K562 (cell line): ENCODE measurements around the gene CHAF1A. TPM values are rescaled to one million over a fixed set of nuclear protein-coding genes. Genes with fewer than 3 reads are reported as not detected.

Experiments
- BRD9 ChIP-seq: fragments of 450-650 bp; IDR thresholded peaks from 2 replicates; pipeline ENCODE4 v1.6.1; 2018; ENCODE audit warnings: low read depth; ENCODE audit not compliant: partially characterized antibody
- CXXC5 ChIP-seq: fragments of 250-450 bp; sonication (Bioruptor Pico); IDR thresholded peaks from 2 replicates; pipeline ENCODE4 v1.8.0; 2022; ENCODE audit warnings: inconsistent platforms, mild to moderate bottlenecking, moderate library complexity
- HMG20B ChIP-seq: fragments of 250-450 bp; sonication (Bioruptor Pico); IDR thresholded peaks from 2 replicates; pipeline ENCODE4 v1.5.0; 2021; ENCODE audit warnings: mild to moderate bottlenecking
- NR1H2 ChIP-seq: sonication (generic); formaldehyde crosslinking; IDR thresholded peaks from 2 replicates; pipeline ENCODE4 v1.4.0; 2020; ENCODE audit warnings: mild to moderate bottlenecking, missing genetic modification reagents
- RBM17 ChIP-seq: fragments of 200-400 bp; formaldehyde crosslinking; IDR thresholded peaks from 2 replicates; pipeline ENCODE4 v1.6.1; 2017; ENCODE audit warnings: low read depth, mild to moderate bottlenecking, low read length, borderline replicate concordance
- SRSF3 ChIP-seq: fragments of 200-400 bp; formaldehyde crosslinking; IDR thresholded peaks from 2 replicates; pipeline ENCODE4 v1.6.1; 2016; ENCODE audit warnings: mild to moderate bottlenecking, low read length, moderate library complexity; ENCODE audit not compliant: insufficient read depth
- STAG1 ChIP-seq: sonication (generic); formaldehyde crosslinking; IDR thresholded peaks from 2 replicates; pipeline ENCODE4 v1.5.0; 2020; ENCODE audit warnings: missing genetic modification reagents, borderline replicate concordance
- ZBTB40 ChIP-seq, 2 experiments: fragments of 450-650 bp in 1 of 2; sonication (generic) in 1 of 2; formaldehyde crosslinking in 1 of 2; IDR thresholded peaks; 2 replicates each; pipeline versions ENCODE4 v1.7.1 to v1.9.0; 2016 to 2022; ENCODE audit warnings: inconsistent platforms in 1 of 2, mild to moderate bottlenecking in 1 of 2, missing genetic modification reagents in 1 of 2
- ZNF165 ChIP-seq: fragments of 250-450 bp; sonication (Bioruptor Pico); IDR thresholded peaks from 2 replicates; pipeline ENCODE4 v1.4.0; 2020; ENCODE audit warnings: borderline replicate concordance
- ZNF23 ChIP-seq: fragments of 250-450 bp; sonication (Bioruptor Pico); IDR thresholded peaks from 2 replicates; pipeline ENCODE4 v1.4.0; 2020; ENCODE audit warnings: mild to moderate bottlenecking
- ZNF511 ChIP-seq: sonication (generic); formaldehyde crosslinking; IDR thresholded peaks from 2 replicates; pipeline ENCODE4 v1.8.0; 2022; ENCODE audit warnings: mild to moderate bottlenecking, missing genetic modification reagents
- ZNF766 ChIP-seq: fragments of 200-800 bp; sonication (Bioruptor generic); conservative IDR thresholded peaks from 2 replicates; pipeline ENCODE4 v1.6.1; 2016; ENCODE audit warnings: missing genetic modification characterization, missing compliant biosample characterization
- polyA plus RNA-seq, 8 experiments: library from polyadenylated mRNA; depleted of rRNA in 4 of 8; stranded (reverse) in 5 of 8; unstranded in 3 of 8; fragments of >200 nt; fragmentation: Nextera tagmentation in 2 of 8; fragmentation: Illumina TruSeq in 1 of 8; extraction: Ambion mirVana in 2 of 8; extraction: Trizol in 1 of 8; gene quantifications; 2 replicates each; pipeline versions ENCODE4 v1.2.1 to v1.2.3, GENCODE V29; 2011 to 2014; ENCODE audit warnings: inconsistent platforms in 1 of 8, missing spikeins in 1 of 8
- total RNA-seq, 7 experiments: library from RNA; depleted of rRNA in 6 of 7; stranded (reverse); fragments of >200 nt in 6 of 7; fragmentation: Illumina TruSeq in 2 of 7; extraction: Trizol in 2 of 7; gene quantifications; 2 replicates each; pipeline versions ENCODE4 v1.2.1 to v1.2.3, GENCODE V29; 2011 to 2021; ENCODE audit warnings: low replicate concordance in 1 of 7

Gene CHAF1A
- total and polyA plus RNA-seq, 9 of the 15 experiments (the other 6 are each of a cell fraction or from before 2014, with no cell fraction given) = 1.6 to 86.9 (median 45.2) TPM

- no peak for TF ChIP-seq ZBTB40 (IDR thresholded peaks at IDR 0.05)
- no peak for TF ChIP-seq ZBTB40 (CRISPR knock-in tag; IDR thresholded peaks at IDR 0.05)
- peak; percentile 30; the same call in 1 of the 2 replicates for TF ChIP-seq ZNF766
- TF ChIP-seq NR1H2 = no peak
- no peak for TF ChIP-seq ZNF23 (CRISPR knock-in tag)
- TF ChIP-seq RBM17 = no peak
- TF ChIP-seq BRD9 = no peak
- no peak for TF ChIP-seq ZNF165 (CRISPR knock-in tag)
- TF ChIP-seq HMG20B (CRISPR knock-in tag) = no peak
- no peak for TF ChIP-seq ZNF511 (CRISPR knock-in tag)
- TF ChIP-seq STAG1 (CRISPR knock-in tag) = no peak
- TF ChIP-seq SRSF3 = peak; percentile 78; the same call in 1 of the 2 replicates
- peak; percentile 79 for TF ChIP-seq CXXC5
Measured at GRCh38 chr19:4375164-4376027, 27.0 kb upstream of the CHAF1A start (continued).
